Activated CD8-positive, alpha-beta T cell treated with anti-CD3 and anti-CD28 coated beads for 36 hours (primary cell): ENCODE data around the gene APRT. TPM values are rescaled to one million over a fixed set of nuclear protein-coding genes. Genes with fewer than 3 reads are reported as not detected.

ENCODE experiments used
- ATAC-seq: fragments of 200-7000 bp; cut with Tn5 transposase; one replicate; pipeline ENCODE4 v1.10.0; 2021; ENCODE audit warnings: mild to moderate bottlenecking, moderate library complexity
- CTCF ChIA-PET: fragments of 350-600 bp; sonication (Branson Sonifier 250); formaldehyde crosslinking; loops from one replicate; lab custom pipeline; 2021; ENCODE audit warnings: antibody characterized with exemption; lab: Charles Lee
- POLR2A ChIA-PET: fragments of 350-600 bp; sonication (Branson Sonifier 250); formaldehyde crosslinking; loops from one replicate; lab custom pipeline; 2021; ENCODE audit warnings: antibody characterized with exemption; lab: Charles Lee
- DNase-seq: peaks from one replicate; pipeline ENCODE4 v3.0.0-alpha.2; 2020
- H3K27ac Mint-ChIP-seq: one replicate; pipeline ENCODE4 v1.8.0; 2021; ENCODE audit warnings: mild to moderate bottlenecking, mixed read lengths
- H3K27me3 Mint-ChIP-seq: one replicate; pipeline ENCODE4 v1.8.0; 2021; ENCODE audit warnings: mixed read lengths
- H3K36me3 Mint-ChIP-seq: one replicate; pipeline ENCODE4 v1.8.0; 2021; ENCODE audit warnings: low read depth, mixed read lengths
- H3K4me1 Mint-ChIP-seq: one replicate; pipeline ENCODE4 v1.8.0; 2021; ENCODE audit warnings: low read depth, mixed read lengths
- H3K4me3 Mint-ChIP-seq: one replicate; pipeline ENCODE4 v1.8.0; 2021; ENCODE audit warnings: mild to moderate bottlenecking, moderate library complexity, mixed read lengths
- H3K9me3 Mint-ChIP-seq: one replicate; pipeline ENCODE4 v1.8.0; 2021; ENCODE audit warnings: mixed read lengths
- intact Hi-C: fragments of 100-400 bp; cut with micrococcal nuclease; formaldehyde crosslinking; loops from one replicate; pipeline ENCODE4 v1.10.0; 2022
- total RNA-seq, 2 experiments: library from RNA; stranded (reverse); gene quantifications; one replicate each; pipeline ENCODE4 v1.2.3, GENCODE V29; 2021
- TF ChIP-seq, protein P1 (sequence below): fragments of 200-600 bp; IDR thresholded peaks from one replicate; pipeline ENCODE4 v1.8.0; 2022; ENCODE audit warnings: antibody characterized with exemption, mild to moderate bottlenecking

Gene APRT
- total RNA-seq, 2 experiments from 2014 or later, result 236 to 240 TPM

- Mint-ChIP-seq H3K4me1 (peaks cover 43% of the 10 kb centered on the region), H3K27me3 (no peaks in the 10 kb centered on the region), H3K36me3 (no peaks in the 10 kb centered on the region), H3K4me3 (peak overlapping the region; percentile 68), H3K9me3 (no peaks in the 10 kb centered on the region), H3K27ac (peak overlapping the region; percentile 79)
- intact Hi-C loops, result loop anchor here (5.0 kb wide), 1 partner anchor 41 kb away; no protein-coding TSS in a partner anchor
- ChIA-PET CTCF (interaction anchor here (0.7 to 6.5 kb wide), 7 partner anchors 16 to 581 kb away, joined by 3 to 37 read pairs (median 3); no protein-coding TSS in a partner anchor), POLR2A (interaction anchor here (1.0 to 6.7 kb wide), 7 partner anchors 13 to 156 kb away, joined by 3 to 81 read pairs (median 5); partner anchors contain the start of genes APRT and CDT1)
- no peak for DNase-seq
- TF ChIP-seq, protein P1, sequence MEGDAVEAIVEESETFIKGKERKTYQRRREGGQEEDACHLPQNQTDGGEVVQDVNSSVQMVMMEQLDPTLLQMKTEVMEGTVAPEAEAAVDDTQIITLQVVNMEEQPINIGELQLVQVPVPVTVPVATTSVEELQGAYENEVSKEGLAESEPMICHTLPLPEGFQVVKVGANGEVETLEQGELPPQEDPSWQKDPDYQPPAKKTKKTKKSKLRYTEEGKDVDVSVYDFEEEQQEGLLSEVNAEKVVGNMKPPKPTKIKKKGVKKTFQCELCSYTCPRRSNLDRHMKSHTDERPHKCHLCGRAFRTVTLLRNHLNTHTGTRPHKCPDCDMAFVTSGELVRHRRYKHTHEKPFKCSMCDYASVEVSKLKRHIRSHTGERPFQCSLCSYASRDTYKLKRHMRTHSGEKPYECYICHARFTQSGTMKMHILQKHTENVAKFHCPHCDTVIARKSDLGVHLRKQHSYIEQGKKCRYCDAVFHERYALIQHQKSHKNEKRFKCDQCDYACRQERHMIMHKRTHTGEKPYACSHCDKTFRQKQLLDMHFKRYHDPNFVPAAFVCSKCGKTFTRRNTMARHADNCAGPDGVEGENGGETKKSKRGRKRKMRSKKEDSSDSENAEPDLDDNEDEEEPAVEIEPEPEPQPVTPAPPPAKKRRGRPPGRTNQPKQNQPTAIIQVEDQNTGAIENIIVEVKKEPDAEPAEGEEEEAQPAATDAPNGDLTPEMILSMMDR, result no peak
- ATAC-seq, result no peak
Observed at GRCh38 chr16:88783391-88784073, 28.2 kb downstream of the APRT start.

- Mint-ChIP-seq H3K27ac (peak overlapping the region; percentile 79), H3K36me3 (no peaks in the 10 kb centered on the region), H3K9me3 (no peaks in the 10 kb centered on the region), H3K4me3 (peak overlapping the region; percentile 68), H3K4me1 (peaks cover 43% of the 10 kb centered on the region), H3K27me3 (no peaks in the 10 kb centered on the region)
- ChIA-PET CTCF (interaction anchor here (0.7 to 6.5 kb wide), 14 partner anchors 9 to 582 kb away, joined by 3 to 37 read pairs (median 4); partner anchors contain the start of gene TRAPPC2L), POLR2A (interaction anchor here (0.6 to 6.7 kb wide), 12 partner anchors 10 to 760 kb away, joined by 3 to 81 read pairs (median 4); partner anchors contain the start of genes APRT, CDT1, CTU2 and IL17C)
- DNase-seq (peak; percentile 89), ATAC-seq (peak; percentile 69)
- TF ChIP-seq, protein P1, result no peak
- intact Hi-C loops, result loop anchor here (5.0 kb wide), 1 partner anchor 40 kb away; no protein-coding TSS in a partner anchor
Observed at GRCh38 chr16:88782454-88783390, 29.0 kb downstream of the APRT start.

- POLR2A ChIA-PET, result interaction anchor here (0.5 to 6.7 kb wide), 23 partner anchors 9 to 762 kb away, joined by 3 to 81 read pairs (median 4); partner anchors contain the start of genes APRT, CDT1, CTU2 and CYBA
Observed at GRCh38 chr16:88781140-88782077, 30.3 kb downstream of the APRT start.

More at GRCh38 chr16:88781140-88782077, 30.3 kb downstream of the APRT start:
- peak overlapping the region; percentile 68 for H3K4me3 Mint-ChIP-seq
- TF ChIP-seq, protein P1, result no peak
- H3K27me3 Mint-ChIP-seq, result no peaks in the 10 kb centered on the region
- H3K9me3 Mint-ChIP-seq, result no peaks in the 10 kb centered on the region
- intact Hi-C loops, result loop anchor here (5.0 kb wide), 1 partner anchor 39 kb away; no protein-coding TSS in a partner anchor
- H3K4me1 Mint-ChIP-seq, result peaks cover 43% of the 10 kb centered on the region
- CTCF ChIA-PET, result interaction anchor here (0.6 to 6.5 kb wide), 17 partner anchors 8 to 79 kb away, joined by 3 to 37 read pairs (median 4); partner anchors contain the start of genes APRT and TRAPPC2L
- no peaks in the 10 kb centered on the region for H3K36me3 Mint-ChIP-seq
- peak; percentile 59 for ATAC-seq
- peak overlapping the region; percentile 79 for H3K27ac Mint-ChIP-seq
- peak; percentile 80 for DNase-seq
